ENCODE results near the gene OR13A1.
"Not testable (repeated sequence)": the region's sequence is repeated elsewhere in the genome, so short reads cannot be mapped to it uniquely, and the experiment has no call there.

- TF ChIP-seq CTCF (IDR thresholded peaks at IDR 0.05; ENCODE audit: low read depth, low read length); EZH2phosphoT487 (IDR thresholded peaks at IDR 0.05; ENCODE audit: low read depth): not testable (repeated sequence)
Observed at GRCh38 chr10:45267777-45268176, 47.6 kb downstream of the OR13A1 start.
